K562 (cell line): ENCODE measurements around the gene GADD45B. TPM values are rescaled to one million over a fixed set of nuclear protein-coding genes. Genes with fewer than 3 reads are reported as not detected.

Experiments used
- CCAR2 ChIP-seq: fragments of 200-400 bp; formaldehyde crosslinking; IDR thresholded peaks from 2 replicates; pipeline ENCODE4 v1.6.1; 2017; ENCODE audit warnings: mild to moderate bottlenecking, low read depth, low read length
- E4F1 ChIP-seq: fragments of 250-450 bp; sonication (Bioruptor Pico); IDR thresholded peaks from 2 replicates; pipeline ENCODE4 v1.5.0; 2021; ENCODE audit warnings: mild to moderate bottlenecking, borderline replicate concordance
- MAFF ChIP-seq: IDR thresholded peaks from 2 replicates; pipeline ENCODE4 v1.6.1; 2012; ENCODE audit warnings: low read length, improper control_type of control experiment
- MLLT1 ChIP-seq, 2 experiments: fragments of 450-650 bp; IDR thresholded peaks; 2 replicates each; pipeline ENCODE4 v1.6.1; 2016
- MTA1 ChIP-seq: fragments of 450-650 bp; IDR thresholded peaks from 2 replicates; pipeline ENCODE4 v1.6.1; 2017; ENCODE audit warnings: borderline replicate concordance
- NR2C2 ChIP-seq, 2 experiments: fragments of 200-800 bp in 1 of 2; sonication (Bioruptor generic) in 1 of 2; sonication (generic) in 1 of 2; formaldehyde crosslinking in 1 of 2; IDR thresholded peaks; 2 replicates each; pipeline versions ENCODE4 v1.6.1 to v1.8.0; 2016 to 2022; ENCODE audit warnings: mild to moderate bottlenecking in 1 of 2, missing compliant biosample characterization in 1 of 2, missing genetic modification characterization in 1 of 2, missing genetic modification reagents in 1 of 2
- SMARCE1 ChIP-seq: fragments of 450-650 bp; IDR thresholded peaks from 2 replicates; pipeline ENCODE4 v1.7.1; 2016; ENCODE audit warnings: mild to moderate bottlenecking
- TEAD1 ChIP-seq, 2 experiments: fragments of 450-650 bp in 1 of 2; sonication (generic) in 1 of 2; formaldehyde crosslinking; IDR thresholded peaks; 2 replicates each; pipeline versions ENCODE4 v1.4.0 to v1.8.0; 2020 to 2022; ENCODE audit warnings: mild to moderate bottlenecking in 2 of 2, missing genetic modification reagents in 1 of 2
- ZBTB11 ChIP-seq, 3 experiments: fragments of 200-800 bp in 1 of 3; fragments of 250-450 bp in 1 of 3; fragments of 450-650 bp in 1 of 3; sonication (Bioruptor Pico) in 1 of 3; sonication (Bioruptor generic) in 1 of 3; formaldehyde crosslinking in 1 of 3; IDR thresholded peaks; 2 replicates each; pipeline versions ENCODE4 v1.6.1 to v1.8.0; 2016 to 2022; ENCODE audit warnings: mild to moderate bottlenecking in 2 of 3, missing genetic modification characterization in 2 of 3, missing compliant biosample characterization in 1 of 3, moderate library complexity in 1 of 3
- ZNF395 ChIP-seq: fragments of 200-800 bp; sonication (Bioruptor generic); IDR thresholded peaks from 2 replicates; pipeline ENCODE4 v1.6.1; 2017; ENCODE audit warnings: missing genetic modification characterization, missing compliant biosample characterization
- ZNF592 ChIP-seq: fragments of 450-650 bp; IDR thresholded peaks from 2 replicates; pipeline ENCODE4 v1.6.1; 2017; ENCODE audit warnings: antibody characterized with exemption, mild to moderate bottlenecking
- polyA plus RNA-seq, 8 experiments: library from polyadenylated mRNA; depleted of rRNA in 4 of 8; stranded (reverse) in 5 of 8; unstranded in 3 of 8; fragments of >200 nt; fragmentation: Nextera tagmentation in 2 of 8; fragmentation: Illumina TruSeq in 1 of 8; extraction: Ambion mirVana in 2 of 8; extraction: Trizol in 1 of 8; gene quantifications; 2 replicates each; pipeline versions ENCODE4 v1.2.1 to v1.2.3, GENCODE V29; 2011 to 2014; ENCODE audit warnings: inconsistent platforms in 1 of 8, missing spikeins in 1 of 8
- total RNA-seq, 7 experiments: library from RNA; depleted of rRNA in 6 of 7; stranded (reverse); fragments of >200 nt in 6 of 7; fragmentation: Illumina TruSeq in 2 of 7; extraction: Trizol in 2 of 7; gene quantifications; 2 replicates each; pipeline versions ENCODE4 v1.2.1 to v1.2.3, GENCODE V29; 2011 to 2021; ENCODE audit warnings: low replicate concordance in 1 of 7

GADD45B gene
- total and polyA plus RNA-seq, 9 of the 15 experiments (the other 6 are each of a cell fraction or from before 2014, with no cell fraction given), result 0.06 to 4.1 (median 2.1) TPM

- no peak for TF ChIP-seq ZBTB11 (CRISPR knock-in tag; IDR thresholded peaks at IDR 0.05)
- no peak for TF ChIP-seq ZNF592
- TF ChIP-seq ZNF395 (CRISPR knock-in tag), result peak; percentile 30; the same call in 1 of the 2 replicates
- no peak for TF ChIP-seq MAFF
- TF ChIP-seq MTA1, result no peak
- no peak for TF ChIP-seq SMARCE1
- TF ChIP-seq MLLT1 (IDR thresholded peaks at IDR 0.05), result 0 out of 4 replicates have a peak, but pooled peaks of 1 of the 2 experiments have one; percentile 58
- TF ChIP-seq E4F1 (CRISPR knock-in tag), result no peak
- no peak for TF ChIP-seq NR2C2 (CRISPR knock-in tag; IDR thresholded peaks at IDR 0.05)
- 0 out of 2 replicates have a peak, but pooled peaks have one; percentile 25 for TF ChIP-seq NR2C2 (tag; IDR thresholded peaks at IDR 0.05)
- no peak for TF ChIP-seq CCAR2
- 0 out of 4 replicates have a peak, but pooled peaks of 1 of the 2 experiments have one; percentile 60 for TF ChIP-seq TEAD1 (CRISPR knock-in tag; IDR thresholded peaks at IDR 0.05)
These were observed at the start of gene GADD45B (continued) for GRCh38 chr19:2475702-2476450.
